ENCODE results near the gene PPRC1.

DNA sequence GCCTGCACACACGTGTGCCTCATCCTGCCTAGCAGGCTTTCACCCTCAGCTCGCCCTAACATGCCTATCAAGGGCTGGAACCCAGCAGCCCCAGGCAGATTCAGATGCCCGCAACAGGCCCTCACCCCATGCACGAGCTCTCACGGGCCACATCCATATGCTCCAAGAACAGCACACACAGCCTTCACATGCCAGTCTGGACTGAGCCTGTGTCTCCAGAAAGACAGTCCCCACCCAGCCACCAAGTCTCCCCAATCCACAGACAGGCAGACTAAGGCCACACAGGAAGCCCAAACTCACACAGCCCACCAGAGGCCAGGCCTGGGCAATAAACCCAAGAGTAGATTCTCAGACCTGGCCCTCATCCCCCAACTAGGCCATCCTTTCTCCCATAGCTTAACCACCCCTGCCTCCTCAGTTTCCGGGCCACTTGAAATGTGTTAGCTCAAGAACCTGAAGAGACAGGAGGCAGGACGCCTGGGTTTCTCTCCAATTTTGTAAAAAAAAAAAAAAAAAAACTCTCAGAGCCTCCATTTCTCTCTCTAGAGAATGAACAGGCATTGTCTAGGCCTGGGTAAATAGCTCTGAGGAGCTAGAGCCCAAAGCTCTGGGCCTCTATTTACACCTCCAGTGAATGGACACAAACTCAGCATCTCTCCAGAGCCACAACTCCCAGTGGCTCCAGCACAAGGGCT lies 19.4 kb upstream of the PPRC1 start:
- TF ChIP-seq POLR2A (IDR thresholded peaks at IDR 0.05; ENCODE audit: low read depth, low read length) = no peak
- no peak for TF ChIP-seq SPI1 (IDR thresholded peaks at IDR 0.05; ENCODE audit: low read depth, low read length)
- TF ChIP-seq POLR2AphosphoS5 (IDR thresholded peaks at IDR 0.05; ENCODE audit: low read depth, low read length) = no peak
- no peak for TF ChIP-seq TAF1 (IDR thresholded peaks at IDR 0.05; ENCODE audit: low read depth, low read length)
